PFSK-1 (cell line): ENCODE measurements around the gene PLAC9.

Source experiments
- FOXP2 ChIP-seq: optimal IDR thresholded peaks from 2 replicates; pipeline ENCODE3; 2011; ENCODE audit warnings: borderline replicate concordance, control low read depth, inconsistent platforms; ENCODE audit not compliant: insufficient read depth; ENCODE audit errors: extremely low read length, extremely low read depth
- POLR2AphosphoS5 ChIP-seq: IDR thresholded peaks from 2 replicates; pipeline ENCODE4 v1.6.1; 2012; ENCODE audit warnings: low read depth, mild to moderate bottlenecking, control low read depth, low read length, moderate library complexity
- REST ChIP-seq, 2 experiments: IDR thresholded peaks; 2 replicates each; pipeline versions ENCODE4 v1.6.1 to v1.8.0; 2011 to 2012; ENCODE audit warnings: low read depth in 2 of 2, low read length in 2 of 2, control low read depth in 1 of 2, inconsistent platforms in 1 of 2, mild to moderate bottlenecking in 1 of 2, moderate library complexity in 1 of 2; ENCODE audit not compliant: insufficient read depth in 1 of 2
- SIN3A ChIP-seq: IDR thresholded peaks from 2 replicates; pipeline ENCODE4 v1.6.1; 2012; ENCODE audit warnings: mild to moderate bottlenecking, low read length, moderate library complexity, borderline replicate concordance; ENCODE audit not compliant: insufficient read depth
- TAF1 ChIP-seq: IDR thresholded peaks from 2 replicates; pipeline ENCODE4 v1.6.1; 2012; ENCODE audit warnings: low read length, control low read depth, borderline replicate concordance; ENCODE audit not compliant: insufficient read depth

Gene PLAC9

DNA sequence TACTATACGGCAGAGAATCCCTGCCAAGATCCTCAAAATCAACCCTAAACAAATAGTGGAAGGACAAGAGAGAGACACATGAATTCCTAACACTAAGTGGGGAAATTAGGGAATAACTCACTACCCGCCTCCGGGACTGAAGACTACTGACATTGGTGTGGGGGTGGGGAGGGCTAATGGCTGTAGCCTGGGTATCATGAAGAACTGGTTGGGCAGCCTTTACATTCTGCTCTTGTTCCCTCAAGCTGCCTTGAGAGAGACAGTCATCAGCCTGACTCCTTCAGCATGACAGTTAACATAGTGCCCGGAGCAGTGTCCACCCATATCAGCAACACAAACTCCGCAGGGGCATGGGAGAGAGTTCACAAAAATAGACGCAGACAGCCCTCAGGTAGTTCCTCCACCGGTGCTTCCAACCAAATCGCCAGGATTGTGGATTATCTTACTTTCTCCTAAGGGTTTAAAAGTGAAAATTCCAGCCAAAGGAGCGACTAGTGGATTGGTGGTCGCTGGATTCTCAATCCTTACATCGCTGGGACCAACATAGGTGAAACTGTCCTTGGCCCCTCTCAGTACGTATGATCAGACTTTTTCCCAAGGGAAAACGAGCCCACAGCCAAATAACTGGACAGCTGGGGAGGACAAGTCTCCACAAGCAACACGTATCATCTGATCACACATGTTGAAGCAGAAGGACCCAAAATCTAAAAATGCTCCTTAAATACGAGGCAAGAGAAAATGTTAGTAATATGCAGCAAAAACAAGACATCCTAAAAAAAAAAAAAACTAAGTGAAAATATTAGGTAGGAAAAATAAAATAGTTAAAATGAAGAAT lies 31.5 kb upstream of the PLAC9 start:
- TF ChIP-seq SIN3A, result no peak

GRCh38 chr10:80104066-80104926 lies 28.2 kb upstream of the PLAC9 start:
- TF ChIP-seq TAF1 (no peak), SIN3A (no peak), REST (IDR thresholded peaks at IDR 0.05; ENCODE audit: insufficient read depth in 1 of 2, low read depth in 2 of 2, low read length in 2 of 2) (no peak), POLR2AphosphoS5 (no peak), FOXP2 (no peak)

DNA sequence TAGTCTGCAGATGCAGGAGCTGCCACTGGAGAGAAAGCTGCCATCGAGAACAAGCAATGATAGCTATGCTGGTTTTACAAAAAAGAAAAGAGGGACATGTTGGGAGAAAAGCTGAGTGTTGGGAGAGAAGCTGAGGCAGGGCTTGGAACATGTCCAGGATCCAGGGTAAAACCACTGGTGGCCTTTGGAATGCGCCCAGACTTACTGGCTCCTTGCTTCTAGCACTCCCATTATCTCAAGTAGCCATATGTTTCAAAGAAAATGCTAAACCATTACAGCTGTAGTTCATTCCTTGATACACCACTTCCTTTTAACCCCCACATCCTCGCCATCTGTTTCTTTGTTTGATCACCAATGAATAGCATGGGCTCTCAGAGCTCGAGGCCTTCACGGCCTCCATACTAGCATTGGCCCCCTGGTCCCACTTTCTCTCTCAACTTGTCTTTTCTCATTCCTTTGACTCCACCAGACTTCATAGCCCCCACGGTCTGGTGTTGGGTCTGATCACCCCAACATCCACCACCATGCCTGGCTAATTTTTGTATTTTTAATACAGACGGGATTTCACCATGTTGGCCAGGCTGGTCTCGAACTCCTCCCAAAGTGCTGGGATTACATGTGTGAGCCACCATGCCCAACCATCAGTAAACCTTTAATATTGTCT lies 23.8 kb upstream of the PLAC9 start:
- TF ChIP-seq REST (IDR thresholded peaks at IDR 0.05; ENCODE audit: insufficient read depth in 1 of 2, low read depth in 2 of 2, low read length in 2 of 2), result no peak
- no peak for TF ChIP-seq TAF1
- no peak for TF ChIP-seq FOXP2
- no peak for TF ChIP-seq POLR2AphosphoS5
- no peak for TF ChIP-seq SIN3A

- no peak for TF ChIP-seq REST (IDR thresholded peaks at IDR 0.05; ENCODE audit: insufficient read depth in 1 of 2, low read depth in 2 of 2, low read length in 2 of 2)
- no peak for TF ChIP-seq SIN3A
- no peak for TF ChIP-seq POLR2AphosphoS5
- no peak for TF ChIP-seq FOXP2
- TF ChIP-seq TAF1, result no peak
These were observed 21.5 kb upstream of the PLAC9 start for GRCh38 chr10:80110986-80111385.

DNA sequence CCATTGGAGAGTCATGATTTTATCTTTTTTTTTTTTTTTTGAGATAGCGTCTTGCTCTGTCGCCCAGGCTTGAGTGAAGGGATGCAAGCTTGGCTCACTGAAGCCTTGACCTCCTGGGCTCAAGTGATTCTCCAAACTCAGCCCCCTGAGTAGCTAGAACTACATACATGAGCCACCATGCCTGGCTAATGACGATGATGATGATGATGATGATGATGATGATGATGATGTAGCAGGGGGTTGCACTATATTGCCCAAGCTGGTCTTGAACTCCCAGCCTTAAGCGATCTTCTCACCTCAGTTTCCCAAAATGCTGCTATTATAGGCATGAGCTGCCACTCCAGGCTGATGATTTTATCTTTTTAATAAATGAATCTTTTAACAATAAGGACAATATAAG lies 13.9 kb upstream of the PLAC9 start:
- no peak for TF ChIP-seq SIN3A
- no peak for TF ChIP-seq REST (IDR thresholded peaks at IDR 0.05; ENCODE audit: insufficient read depth in 1 of 2, low read depth in 2 of 2, low read length in 2 of 2)
- no peak for TF ChIP-seq FOXP2
- no peak for TF ChIP-seq TAF1
- no peak for TF ChIP-seq POLR2AphosphoS5
